ENCODE measurements around the gene C5orf22.

GRCh38 chr5:31502506-31502905, 29.6 kb upstream of the C5orf22 start:
- TF ChIP-seq SIN3A (IDR thresholded peaks at IDR 0.05; ENCODE audit: borderline replicate concordance, insufficient read depth, low read depth, low read length) (no peak), CTCF (IDR thresholded peaks at IDR 0.05) (no peak), POLR2AphosphoS5 (IDR thresholded peaks at IDR 0.05; ENCODE audit: low read depth, low read length) (no peak)

Measured in Panc1 (cell line).